Stimulated activated CD8-positive, alpha-beta memory T cell treated with anti-CD3 and anti-CD28 coated beads, Interleukin-7, amount 100 ng/mL, for 48 hours (primary cell): Measurements from ENCODE around the gene GBF1.
"Not testable (repeated sequence)": the region's sequence is repeated elsewhere in the genome, so short reads cannot be mapped to it uniquely, and the experiment has no call there.

ENCODE experiments used
- DNase-seq, 2 donors: peaks; one replicate each; pipeline ENCODE4 v3.0.0-alpha.2; 2020; ENCODE audit warnings: low read depth in 1 of 2; ENCODE audit errors: extremely low read depth in 1 of 2

GBF1 gene

GRCh38 chr10:102268375-102268888, 23.1 kb downstream of the GBF1 start:
- no peak for DNase-seq

GRCh38 chr10:102269017-102269416, 23.7 kb downstream of the GBF1 start:
- no peak for DNase-seq

- no peak for DNase-seq
Observed at GRCh38 chr10:102274062-102274461, 28.7 kb downstream of the GBF1 start.

- DNase-seq = no peak
Observed at GRCh38 chr10:102275343-102275742, 30.0 kb downstream of the GBF1 start.

- no peak for DNase-seq
Observed at GRCh38 chr10:102279104-102279503, 33.8 kb downstream of the GBF1 start.

- DNase-seq = no peak
Observed at GRCh38 chr10:102280397-102281101, 35.2 kb downstream of the GBF1 start.

- no peak for DNase-seq
Observed at GRCh38 chr10:102281102-102281487, 35.8 kb downstream of the GBF1 start.

GRCh38 chr10:102283488-102283887, 38.2 kb downstream of the GBF1 start:
- DNase-seq = no peak

- no peak for DNase-seq
Observed at GRCh38 chr10:102283890-102284289, 38.6 kb downstream of the GBF1 start.

GRCh38 chr10:102284531-102284930, 39.2 kb downstream of the GBF1 start:
- DNase-seq = no peak

- DNase-seq = no peak
Observed at GRCh38 chr10:102285133-102285532, 39.8 kb downstream of the GBF1 start.

- no peak for DNase-seq
Observed at GRCh38 chr10:102286216-102286615, 40.9 kb downstream of the GBF1 start.

GRCh38 chr10:102287538-102287937, 42.2 kb downstream of the GBF1 start:
- no peak for DNase-seq

GRCh38 chr10:102287991-102288390, 42.7 kb downstream of the GBF1 start:
- no peak for DNase-seq

GRCh38 chr10:102289356-102289755, 44.0 kb downstream of the GBF1 start:
- no peak for DNase-seq

GRCh38 chr10:102289840-102290239, 44.5 kb downstream of the GBF1 start:
- no peak for DNase-seq

GRCh38 chr10:102291221-102291905, 46.0 kb downstream of the GBF1 start:
- DNase-seq = no peak

- no peak for DNase-seq
Observed at GRCh38 chr10:102297101-102297500, 51.8 kb downstream of the GBF1 start.

GRCh38 chr10:102298899-102299298, 53.6 kb downstream of the GBF1 start:
- no peak for DNase-seq

GRCh38 chr10:102299873-102300272, 54.5 kb downstream of the GBF1 start:
- no peak for DNase-seq

- DNase-seq = no peak
Observed at GRCh38 chr10:102300278-102300843, 55.0 kb downstream of the GBF1 start.

GRCh38 chr10:102300912-102301311, 55.6 kb downstream of the GBF1 start:
- not testable (repeated sequence) for DNase-seq
